ENCODE measurements around the gene CNOT11. TPM values are rescaled to one million over a fixed set of nuclear protein-coding genes. Genes with fewer than 3 reads are reported as not detected.

CNOT11 gene
- polyA plus RNA-seq, 1 donor (not counting 4 experiments of a cell fraction or from before 2014, with no cell fraction given) = 83.1 TPM

GRCh38 chr2:101230541-101231001 is 22.1 kb upstream of the CNOT11 start:
- no peak for FAIRE-seq

DNA sequence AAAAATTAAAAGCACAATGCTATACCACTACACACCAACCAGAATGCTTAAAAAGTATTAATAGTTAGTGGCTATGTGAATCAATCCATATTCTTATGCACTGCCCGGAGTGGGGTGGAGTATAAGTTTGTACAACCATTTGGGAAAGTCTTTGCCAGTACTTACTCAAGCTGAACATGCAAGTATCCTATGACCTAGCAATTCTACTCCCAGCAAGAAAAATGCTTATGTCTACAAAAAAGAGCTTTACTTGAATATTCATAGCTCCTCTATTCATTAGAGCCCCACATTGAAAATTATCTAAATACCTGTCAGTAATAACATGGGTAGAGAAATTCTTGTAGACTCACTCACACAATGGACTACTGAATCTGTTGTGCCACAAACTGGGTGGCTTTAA is 21.4 kb upstream of the CNOT11 start:
- H3K27me3 ChIP-seq (ENCODE audit: control insufficient read depth, extremely low read depth, insufficient read depth, low read length) = no peaks in the 10 kb centered on the region
- DNase-seq (ENCODE audit: low read depth, low spot score) (no peak), FAIRE-seq (no peak)
- H4K20me1 ChIP-seq (ENCODE audit: control insufficient read depth, extremely low read depth, insufficient read depth, low read length) = no peaks in the 10 kb centered on the region
- no peaks in the 10 kb centered on the region for H3K4me1 ChIP-seq (ENCODE audit: control insufficient read depth, extremely low read depth, insufficient read depth, low read length)
- H3K9ac ChIP-seq (ENCODE audit: control insufficient read depth, extremely low read depth, insufficient read depth, low read length) = no peak overlapping the region
- no peak overlapping the region for H3K27ac ChIP-seq (ENCODE audit: control insufficient read depth, insufficient read depth, low read length)
- H2AFZ ChIP-seq (ENCODE audit: control insufficient read depth, low read length) = no peak overlapping the region
- H3K9me3 ChIP-seq (ENCODE audit: control insufficient read depth, low read depth, low read length) = no peaks in the 10 kb centered on the region
- dilution Hi-C loops (cut with MboI; ENCODE audit: extremely low pct_ligation_motif_present, low sequenced_read_pairs) = no loop called here
- TF ChIP-seq, protein P1, sequence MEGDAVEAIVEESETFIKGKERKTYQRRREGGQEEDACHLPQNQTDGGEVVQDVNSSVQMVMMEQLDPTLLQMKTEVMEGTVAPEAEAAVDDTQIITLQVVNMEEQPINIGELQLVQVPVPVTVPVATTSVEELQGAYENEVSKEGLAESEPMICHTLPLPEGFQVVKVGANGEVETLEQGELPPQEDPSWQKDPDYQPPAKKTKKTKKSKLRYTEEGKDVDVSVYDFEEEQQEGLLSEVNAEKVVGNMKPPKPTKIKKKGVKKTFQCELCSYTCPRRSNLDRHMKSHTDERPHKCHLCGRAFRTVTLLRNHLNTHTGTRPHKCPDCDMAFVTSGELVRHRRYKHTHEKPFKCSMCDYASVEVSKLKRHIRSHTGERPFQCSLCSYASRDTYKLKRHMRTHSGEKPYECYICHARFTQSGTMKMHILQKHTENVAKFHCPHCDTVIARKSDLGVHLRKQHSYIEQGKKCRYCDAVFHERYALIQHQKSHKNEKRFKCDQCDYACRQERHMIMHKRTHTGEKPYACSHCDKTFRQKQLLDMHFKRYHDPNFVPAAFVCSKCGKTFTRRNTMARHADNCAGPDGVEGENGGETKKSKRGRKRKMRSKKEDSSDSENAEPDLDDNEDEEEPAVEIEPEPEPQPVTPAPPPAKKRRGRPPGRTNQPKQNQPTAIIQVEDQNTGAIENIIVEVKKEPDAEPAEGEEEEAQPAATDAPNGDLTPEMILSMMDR (optimal IDR thresholded peaks at IDR 0.05 in 1 of 3, IDR thresholded peaks at IDR 0.05 in 1 of 3, conservative IDR thresholded peaks at IDR 0.05 in 1 of 3; ENCODE audit: extremely low read depth in 1 of 3, insufficient read depth in 2 of 3, low read length in 3 of 3) = no peak
- TF ChIP-seq EZH2 (IDR thresholded peaks at IDR 0.05; ENCODE audit: low read length) = no peak
- H3K79me2 ChIP-seq (ENCODE audit: control insufficient read depth, insufficient read depth, low read length) = no peaks in the 10 kb centered on the region
- H3K4me3 ChIP-seq (ENCODE audit: control insufficient read depth in 2 of 3, extremely low read depth in 1 of 3, insufficient read depth in 2 of 3, low read depth in 1 of 3, low read length in 3 of 3) = no peak overlapping the region
- no peak overlapping the region for H3K4me2 ChIP-seq (ENCODE audit: control insufficient read depth, extremely low read depth, insufficient read depth, low read depth, low read length)
- H3K9me1 ChIP-seq (ENCODE audit: control insufficient read depth, extremely low read depth, insufficient read depth, low read length) = no peaks in the 10 kb centered on the region
- H3K36me3 ChIP-seq (ENCODE audit: control insufficient read depth in 2 of 2, extremely low read depth in 1 of 2, insufficient read depth in 2 of 2, low read length in 2 of 2) = no peaks in the 10 kb centered on the region

More at GRCh38 chr2:101230541-101231001, 22.1 kb upstream of the CNOT11 start:
- Histone ChIP-seq H3K79me2 (ENCODE audit: control insufficient read depth, insufficient read depth, low read length) (no peaks in the 10 kb centered on the region), H3K9ac (ENCODE audit: control insufficient read depth, extremely low read depth, insufficient read depth, low read length) (no peak overlapping the region), H3K4me3 (ENCODE audit: control insufficient read depth in 2 of 3, extremely low read depth in 1 of 3, insufficient read depth in 2 of 3, low read depth in 1 of 3, low read length in 3 of 3) (no peak overlapping the region), H3K4me1 (ENCODE audit: control insufficient read depth, extremely low read depth, insufficient read depth, low read length) (no peaks in the 10 kb centered on the region), H3K36me3 (ENCODE audit: control insufficient read depth in 2 of 2, extremely low read depth in 1 of 2, insufficient read depth in 2 of 2, low read length in 2 of 2) (no peaks in the 10 kb centered on the region), H3K27ac (ENCODE audit: control insufficient read depth, insufficient read depth, low read length) (no peak overlapping the region), H2AFZ (ENCODE audit: control insufficient read depth, low read length) (no peak overlapping the region), H3K9me3 (ENCODE audit: control insufficient read depth, low read depth, low read length) (no peaks in the 10 kb centered on the region), H3K9me1 (ENCODE audit: control insufficient read depth, extremely low read depth, insufficient read depth, low read length) (no peaks in the 10 kb centered on the region), H4K20me1 (ENCODE audit: control insufficient read depth, extremely low read depth, insufficient read depth, low read length) (no peaks in the 10 kb centered on the region), H3K27me3 (ENCODE audit: control insufficient read depth, extremely low read depth, insufficient read depth, low read length) (no peaks in the 10 kb centered on the region), H3K4me2 (ENCODE audit: control insufficient read depth, extremely low read depth, insufficient read depth, low read depth, low read length) (no peak overlapping the region)
- TF ChIP-seq EZH2 (IDR thresholded peaks at IDR 0.05; ENCODE audit: low read length) = no peak
- TF ChIP-seq, protein P1 (optimal IDR thresholded peaks at IDR 0.05 in 1 of 3, IDR thresholded peaks at IDR 0.05 in 1 of 3, conservative IDR thresholded peaks at IDR 0.05 in 1 of 3; ENCODE audit: extremely low read depth in 1 of 3, insufficient read depth in 2 of 3, low read length in 3 of 3) = no peak
- no peak for DNase-seq (ENCODE audit: low read depth, low spot score)
- dilution Hi-C loops (cut with MboI; ENCODE audit: extremely low pct_ligation_motif_present, low sequenced_read_pairs) = no loop called here

Data from keratinocyte (primary cell).